ENCODE results near the gene UHRF2. TPM values are rescaled to one million over a fixed set of nuclear protein-coding genes. Genes with fewer than 3 reads are reported as not detected.

Gene UHRF2, protein sequence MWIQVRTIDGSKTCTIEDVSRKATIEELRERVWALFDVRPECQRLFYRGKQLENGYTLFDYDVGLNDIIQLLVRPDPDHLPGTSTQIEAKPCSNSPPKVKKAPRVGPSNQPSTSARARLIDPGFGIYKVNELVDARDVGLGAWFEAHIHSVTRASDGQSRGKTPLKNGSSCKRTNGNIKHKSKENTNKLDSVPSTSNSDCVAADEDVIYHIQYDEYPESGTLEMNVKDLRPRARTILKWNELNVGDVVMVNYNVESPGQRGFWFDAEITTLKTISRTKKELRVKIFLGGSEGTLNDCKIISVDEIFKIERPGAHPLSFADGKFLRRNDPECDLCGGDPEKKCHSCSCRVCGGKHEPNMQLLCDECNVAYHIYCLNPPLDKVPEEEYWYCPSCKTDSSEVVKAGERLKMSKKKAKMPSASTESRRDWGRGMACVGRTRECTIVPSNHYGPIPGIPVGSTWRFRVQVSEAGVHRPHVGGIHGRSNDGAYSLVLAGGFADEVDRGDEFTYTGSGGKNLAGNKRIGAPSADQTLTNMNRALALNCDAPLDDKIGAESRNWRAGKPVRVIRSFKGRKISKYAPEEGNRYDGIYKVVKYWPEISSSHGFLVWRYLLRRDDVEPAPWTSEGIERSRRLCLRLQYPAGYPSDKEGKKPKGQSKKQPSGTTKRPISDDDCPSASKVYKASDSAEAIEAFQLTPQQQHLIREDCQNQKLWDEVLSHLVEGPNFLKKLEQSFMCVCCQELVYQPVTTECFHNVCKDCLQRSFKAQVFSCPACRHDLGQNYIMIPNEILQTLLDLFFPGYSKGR
- total RNA-seq = 99.3 and 115 TPM in 2 replicates

DNA sequence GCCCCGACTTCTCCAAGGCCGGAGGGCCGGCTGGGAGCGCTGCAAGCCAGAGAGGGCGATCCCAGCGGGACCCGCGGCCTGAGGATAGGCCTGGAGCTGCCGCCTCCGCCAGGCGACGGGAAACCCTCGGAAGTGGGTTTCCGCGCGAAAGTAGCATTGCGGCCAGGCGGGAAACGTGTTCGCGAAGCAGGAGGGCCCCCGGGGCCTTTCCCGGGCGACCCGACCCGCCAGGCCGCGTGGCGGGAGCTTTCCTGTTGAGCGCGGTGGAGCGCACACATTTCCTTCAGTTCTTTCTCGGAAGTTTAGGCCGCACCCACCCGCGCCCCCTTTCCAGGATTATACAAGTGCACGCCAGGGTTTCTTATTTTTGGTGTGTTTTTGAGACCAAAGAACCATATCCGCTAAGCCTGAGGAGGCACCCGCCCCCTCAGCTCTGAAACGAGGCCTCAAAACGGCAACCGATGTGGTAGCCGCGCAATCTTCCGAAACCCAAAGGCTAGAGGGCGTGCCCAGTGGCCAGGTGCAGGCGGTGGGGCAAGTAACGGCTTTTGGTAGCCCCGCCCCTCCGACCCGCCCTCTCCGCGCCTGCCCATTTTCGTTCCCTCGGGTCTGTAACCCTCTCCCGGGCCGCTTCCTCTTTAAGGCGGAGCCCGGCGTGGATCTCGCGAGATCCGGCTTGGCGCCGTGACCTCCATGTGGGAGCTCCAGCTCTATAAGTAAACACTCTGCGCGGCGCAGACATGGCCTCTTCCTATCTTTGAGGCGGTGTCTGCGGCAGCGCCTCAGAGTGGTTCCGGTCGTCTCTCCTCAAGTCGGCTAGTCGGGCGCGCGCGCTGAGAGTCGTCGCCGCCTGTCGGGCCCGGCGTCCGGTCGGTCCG lies at the start of gene UHRF2:
TSS of gene UHRF2 (plus strand) at position 713 of the 878 bp plus-strand sequence. CDS start 292 bp downstream, outside the sequence.

Small RNA genes lying within 50 kb of the gene (small RNA-seq; reads per million reads assigned to genes)
- gene RN7SL25P = not detected

Other genes starting within 250 kb of the UHRF2 start
- gene IL33, start 197.4 kb upstream of the UHRF2 start, total RNA-seq = 4.8 and 12.7 TPM in 2 replicates
- not detected in 2 replicates for gene TPD52L3, start 84.8 kb upstream of the UHRF2 start, total RNA-seq
- 6.9 and 10.9 TPM in 2 replicates for gene GLDC, start 232.5 kb downstream of the UHRF2 start, total RNA-seq